Amniotic stem cell (primary cell): Measurements from ENCODE around the gene ATG4B.
"Not testable (repeated sequence)": the region's sequence is repeated elsewhere in the genome, so short reads cannot be mapped to it uniquely, and the experiment has no call there.

Source experiments
- DNase-seq: peaks from one replicate; lab custom pipeline; 2025; lab: John Stamatoyannopoulos, UW

The ATG4B gene

DNA sequence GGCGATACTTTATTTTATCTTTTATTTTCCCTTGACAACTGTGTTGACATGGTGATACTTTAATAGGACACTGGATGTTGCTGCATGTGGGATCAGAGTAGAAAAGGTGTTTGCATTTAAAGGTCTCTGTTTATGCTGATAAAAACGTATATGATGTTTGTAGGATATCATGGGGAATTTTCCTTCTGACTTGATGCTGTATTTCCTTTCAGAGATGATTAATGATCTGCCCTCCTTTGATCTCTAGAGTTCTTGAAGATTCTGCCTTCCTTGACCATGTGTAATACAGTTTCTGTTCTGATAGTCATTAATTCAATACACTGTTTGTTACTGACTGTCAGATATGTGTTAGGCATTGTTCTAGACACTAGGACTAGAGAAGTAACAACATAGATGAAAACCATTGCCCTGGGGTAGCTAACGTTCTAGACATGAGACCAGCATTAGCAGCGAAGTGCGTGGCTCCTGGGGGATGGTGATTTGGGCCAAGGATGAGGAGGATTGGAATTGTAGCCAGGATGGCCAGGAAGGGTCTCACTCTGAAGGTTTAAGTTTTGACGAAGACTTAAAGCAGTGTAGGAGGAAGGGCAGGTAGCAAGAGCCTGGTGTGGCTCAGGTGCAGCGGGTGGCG, 2.8 kb downstream of the ATG4B start:
- no peak for DNase-seq

DNA sequence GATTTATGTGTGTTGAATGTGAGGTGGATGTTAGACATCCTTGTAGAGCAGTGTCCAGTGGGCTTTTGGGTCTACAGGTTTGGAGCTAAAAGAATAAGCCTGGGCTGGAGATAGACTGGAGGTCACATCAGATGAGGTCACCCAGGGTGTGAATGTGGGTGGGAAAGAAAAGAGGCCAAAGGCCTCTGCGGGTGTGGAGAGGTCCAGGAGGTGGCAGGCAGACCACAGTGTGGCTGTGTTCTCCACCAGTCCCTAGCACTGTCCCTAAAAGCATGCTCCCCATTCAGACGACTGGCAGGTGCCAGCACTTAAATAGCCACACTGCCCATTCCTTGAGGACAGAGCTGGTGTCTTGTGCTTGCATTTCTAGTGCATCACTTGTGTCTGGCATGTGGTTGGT, 4.1 kb downstream of the ATG4B start:
- DNase-seq = no peak

DNA sequence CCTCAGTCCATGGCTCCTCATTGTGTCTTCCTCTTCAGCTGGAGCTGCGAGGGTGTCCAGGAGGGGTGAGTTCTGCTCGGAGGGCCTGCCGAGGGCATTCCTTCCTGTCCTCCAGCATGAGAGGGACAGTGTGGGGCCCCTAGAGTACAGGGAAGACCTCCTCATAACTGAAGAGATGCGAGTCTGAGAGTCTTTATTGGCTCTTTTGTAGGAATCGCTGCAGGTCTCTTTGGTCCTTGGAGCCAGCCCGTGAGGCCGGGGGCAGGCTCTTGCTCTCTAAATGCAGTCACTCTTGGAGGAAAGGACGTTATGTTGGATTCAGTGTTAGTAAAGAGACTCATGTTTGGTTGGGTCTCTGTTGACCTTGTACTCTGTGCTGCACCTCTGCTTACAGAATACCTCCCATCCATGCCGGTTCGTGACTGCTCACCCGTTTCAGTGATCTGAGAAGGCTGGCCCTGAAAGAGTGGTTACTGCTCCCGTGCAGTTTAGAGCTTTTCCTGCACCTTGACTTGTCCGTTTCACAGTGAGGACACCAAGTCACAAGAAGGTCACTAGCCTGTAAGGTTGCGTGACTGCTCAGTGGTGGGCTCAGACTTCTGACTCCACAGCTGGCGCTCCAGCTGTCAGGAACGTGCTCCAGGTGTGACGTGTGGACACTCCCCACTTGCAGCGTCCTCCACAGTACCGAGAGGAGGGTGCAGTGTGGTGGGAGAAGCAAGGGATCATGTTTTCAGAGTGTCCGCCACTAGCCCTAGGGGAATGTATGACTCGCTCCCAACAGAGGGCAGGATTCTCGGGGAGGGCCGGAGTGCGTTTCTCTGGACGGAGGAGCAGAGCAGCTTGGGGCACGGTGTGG, 7.8 kb downstream of the ATG4B start:
- DNase-seq = no peak

DNA sequence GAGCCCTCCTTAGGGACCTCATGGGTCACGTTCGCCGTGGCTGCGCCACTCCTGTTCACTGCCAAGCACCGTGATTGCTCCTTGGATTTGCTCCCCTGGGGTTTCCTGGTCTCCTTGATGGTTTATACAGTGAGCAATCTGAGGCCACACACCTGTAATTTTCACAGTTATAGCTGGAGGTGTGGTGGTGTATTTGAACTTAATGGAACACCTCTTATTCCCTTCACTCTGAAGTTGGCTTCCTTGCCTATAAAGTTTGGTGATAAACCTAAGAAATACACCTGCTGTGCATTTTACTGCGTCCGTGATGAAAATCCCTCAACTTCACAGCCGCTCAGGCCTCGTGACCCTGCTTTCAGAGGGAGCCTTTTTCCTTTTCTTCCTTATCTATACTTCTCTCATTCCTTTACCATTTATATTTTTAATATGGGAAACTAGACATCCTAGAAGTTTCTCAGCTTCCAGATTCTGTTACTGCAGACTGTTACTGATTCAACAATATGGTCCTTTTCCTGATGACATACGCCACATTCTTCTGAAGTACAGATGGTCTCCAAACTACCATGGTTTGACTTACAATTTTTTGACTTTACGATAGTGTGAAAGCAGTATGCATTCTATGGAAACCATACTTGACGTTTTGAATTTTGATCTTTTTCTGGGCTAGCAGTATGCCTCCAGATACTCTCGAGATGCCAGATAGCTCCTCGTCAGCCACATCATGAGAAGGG, 8.6 kb downstream of the ATG4B start:
- no peak for DNase-seq

DNA sequence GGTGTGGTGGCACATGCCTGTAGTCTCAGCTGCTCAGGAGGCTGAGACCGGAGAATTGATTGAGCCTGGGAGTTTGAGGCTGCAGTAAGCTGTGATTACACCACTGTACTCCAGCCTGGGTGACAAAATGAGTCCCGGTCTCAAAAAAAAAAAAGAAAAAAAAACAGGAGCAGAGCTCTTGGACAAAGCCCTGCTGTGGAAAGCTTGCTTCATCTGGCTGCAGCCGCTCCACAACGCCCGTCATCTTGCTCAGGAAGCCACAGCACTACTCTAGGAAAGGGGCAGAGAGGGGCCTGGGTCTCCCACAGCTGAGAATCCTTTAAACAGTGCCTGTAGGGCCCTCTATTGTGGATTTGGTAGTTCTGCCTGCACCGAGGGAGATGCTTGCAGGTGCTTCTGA, 11.0 kb downstream of the ATG4B start:
- no peak for DNase-seq

DNA sequence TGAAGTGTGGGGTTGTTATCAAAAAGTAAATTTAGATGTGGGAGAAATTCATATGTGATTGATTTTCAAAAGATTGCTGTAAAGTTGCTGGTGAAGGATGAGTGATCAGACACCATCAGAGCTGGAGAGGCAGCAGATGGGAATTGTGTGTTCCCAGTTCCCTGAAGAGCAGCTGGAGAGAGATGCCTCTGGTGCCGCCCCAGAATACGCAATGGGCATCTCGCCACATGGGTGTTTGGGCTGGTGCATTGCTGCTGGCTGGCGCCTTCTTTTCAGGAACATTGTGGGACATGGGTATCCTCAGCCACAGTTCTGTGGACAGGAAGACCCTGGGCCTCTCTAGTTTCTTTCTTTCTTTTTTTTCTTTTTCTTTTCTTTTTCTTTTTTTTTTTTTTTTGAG, 11.9 kb downstream of the ATG4B start:
- DNase-seq = no peak

DNA sequence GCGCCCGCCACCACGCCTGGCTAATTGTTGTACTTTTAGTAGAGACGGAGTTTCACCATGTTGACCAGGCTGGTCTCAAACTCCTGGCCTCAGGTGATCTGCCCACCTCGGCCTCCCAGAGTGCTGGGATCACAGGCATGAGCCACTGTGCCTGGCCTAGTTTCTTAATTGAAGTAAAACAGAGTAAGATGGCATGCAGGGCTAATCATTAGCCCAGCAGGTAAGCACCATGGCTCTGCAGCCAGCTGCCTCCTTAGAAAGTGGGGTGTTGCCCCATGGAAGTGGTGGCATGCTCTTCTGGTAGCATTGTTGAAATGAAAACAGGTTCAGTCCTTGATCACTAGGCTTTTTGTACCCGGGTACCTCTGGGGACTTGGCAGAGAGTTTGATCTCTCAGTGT, 12.4 kb downstream of the ATG4B start:
- DNase-seq = no peak

DNA sequence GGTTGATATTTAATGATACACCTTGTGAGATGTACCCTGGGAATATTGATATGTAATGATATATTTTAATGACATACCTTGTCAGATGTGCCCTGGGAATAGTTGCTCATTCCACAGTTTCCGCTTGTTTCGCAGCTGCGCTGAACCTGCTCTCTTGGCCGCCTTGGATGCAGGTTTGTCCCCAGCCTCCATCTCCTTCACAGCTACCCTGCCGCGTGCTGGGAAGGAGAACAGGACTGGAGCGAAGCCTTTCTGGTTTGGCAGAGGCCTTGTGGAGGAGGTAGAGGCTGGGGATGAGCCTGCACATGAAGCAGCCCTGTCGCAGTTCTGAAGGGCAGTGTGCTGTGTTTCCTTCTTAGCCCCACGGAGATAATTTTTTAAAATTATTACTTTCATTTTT, 14.6 kb downstream of the ATG4B start:
- DNase-seq = no peak

DNA sequence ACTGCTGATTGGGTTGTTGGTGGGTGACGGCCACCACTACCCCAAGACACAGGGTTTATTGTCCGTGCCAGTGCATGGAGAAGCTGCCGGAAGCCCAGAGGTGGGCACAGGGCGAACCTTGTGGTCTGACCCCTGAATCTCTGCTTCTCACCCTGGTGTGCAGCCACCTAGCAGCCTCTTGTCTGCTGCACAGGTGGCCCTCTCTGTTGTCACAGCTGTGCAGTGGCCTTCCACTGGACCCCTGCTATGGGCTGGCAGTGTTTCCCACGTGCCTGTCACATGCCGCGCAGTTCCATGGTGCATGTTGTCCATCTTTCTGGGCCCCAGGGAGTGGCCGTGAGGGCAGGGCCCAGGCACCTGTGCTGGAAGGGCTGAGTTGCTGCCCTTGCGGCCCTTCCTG, 15.2 kb downstream of the ATG4B start:
- DNase-seq = no peak

DNA sequence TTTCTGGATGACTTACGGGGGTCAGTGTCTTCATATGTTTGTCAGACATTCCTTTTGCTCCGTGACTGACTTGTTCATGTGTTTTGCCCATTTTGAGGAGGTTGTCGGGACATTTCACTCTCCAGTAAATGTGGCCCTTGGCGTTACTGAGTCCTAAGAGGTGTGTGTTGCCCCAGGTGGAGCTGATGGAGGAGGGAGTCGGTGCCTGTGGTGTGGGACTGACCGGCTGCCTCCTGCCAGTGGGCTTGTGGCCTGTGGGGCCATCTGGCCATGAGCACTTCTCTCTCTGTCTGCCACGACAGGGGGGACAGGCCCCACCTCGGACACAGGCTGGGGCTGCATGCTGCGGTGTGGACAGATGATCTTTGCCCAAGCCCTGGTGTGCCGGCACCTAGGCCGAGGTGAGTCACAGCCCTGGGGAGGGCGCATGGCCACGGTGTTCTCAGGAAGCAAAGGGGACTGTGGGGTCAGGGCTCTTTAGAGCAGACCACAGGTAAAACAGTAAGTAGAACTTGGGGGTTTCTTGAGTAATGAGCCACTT, 15.8 kb downstream of the ATG4B start:
- no peak for DNase-seq

DNA sequence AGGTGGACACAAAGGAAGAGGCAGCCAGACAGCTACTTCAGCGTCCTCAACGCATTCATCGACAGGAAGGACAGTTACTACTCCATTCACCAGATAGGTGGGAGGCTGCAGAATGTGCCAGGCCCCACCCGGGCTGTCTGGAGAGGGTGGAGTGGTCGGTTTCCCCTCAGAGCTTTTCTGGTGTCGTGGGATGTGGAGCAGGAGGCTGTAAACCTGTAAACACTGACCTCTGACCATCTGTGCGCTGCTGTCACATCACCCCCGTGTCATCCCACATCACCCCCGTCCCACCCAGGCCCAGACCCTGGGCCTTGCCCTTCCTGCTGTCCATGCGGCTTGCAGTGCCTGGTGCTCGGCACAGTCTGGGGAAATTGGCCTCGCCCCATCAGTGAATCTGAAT, 17.1 kb downstream of the ATG4B start:
- DNase-seq = no peak

DNA sequence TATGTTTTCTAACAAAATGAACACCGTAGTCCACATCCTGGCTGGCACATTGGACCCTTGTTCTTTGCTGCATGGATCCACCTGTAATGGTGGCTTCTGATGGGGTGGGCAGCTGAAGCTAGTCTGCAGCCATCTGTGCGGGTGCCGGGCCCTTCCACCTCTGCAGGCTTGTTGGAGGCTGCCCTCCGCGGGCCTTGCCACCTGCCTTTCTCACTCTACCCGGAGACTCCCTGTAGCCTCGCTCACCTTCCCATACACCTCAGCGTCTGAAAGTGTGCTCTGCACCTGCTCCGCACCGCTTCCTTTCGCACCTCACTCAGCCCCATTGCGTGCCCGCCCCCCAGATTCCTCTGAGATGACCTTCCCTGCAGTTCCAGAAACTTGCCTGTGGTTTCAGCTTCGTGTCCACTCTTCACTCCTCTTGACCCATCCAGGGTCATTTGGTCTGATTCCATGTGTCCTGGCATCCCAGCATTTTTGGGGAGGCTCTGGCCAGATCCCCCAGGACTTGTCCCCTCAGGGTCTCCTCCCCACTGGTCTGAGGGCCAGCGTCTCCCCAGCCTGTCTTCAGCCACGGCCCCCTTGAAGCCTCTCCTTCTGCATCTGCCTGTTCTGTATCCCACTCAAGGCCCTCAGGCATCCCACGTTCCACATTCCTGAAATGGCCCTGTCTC, 18.2 kb downstream of the ATG4B start:
- no peak for DNase-seq

DNA sequence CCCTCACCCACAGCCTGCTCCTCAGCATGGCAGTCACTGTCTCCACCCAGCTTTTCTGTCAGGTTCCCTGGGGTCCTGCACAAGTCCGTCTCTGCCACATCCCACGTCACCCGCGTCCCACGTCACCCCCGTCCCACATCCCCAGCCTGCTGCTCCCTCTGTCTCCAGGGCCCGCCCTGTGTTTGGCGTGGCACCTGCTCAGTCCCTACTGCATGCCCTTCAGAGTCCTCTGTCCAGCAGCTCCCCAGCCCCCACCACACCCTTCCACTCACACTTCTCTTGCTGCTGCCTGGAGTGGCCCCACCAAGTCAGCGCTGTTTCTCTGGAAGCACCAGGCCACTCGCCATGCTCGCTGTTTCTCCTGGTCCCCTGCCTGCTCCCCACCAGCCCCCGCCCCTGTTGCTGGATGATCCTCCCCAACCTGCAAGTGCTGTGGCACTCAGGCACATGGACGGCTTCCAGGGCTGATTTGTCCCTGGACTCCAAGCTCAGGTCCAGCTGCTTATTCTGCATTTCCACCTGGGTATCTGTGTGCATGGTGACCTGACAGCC, 18.8 kb downstream of the ATG4B start:
- no peak for DNase-seq

DNA sequence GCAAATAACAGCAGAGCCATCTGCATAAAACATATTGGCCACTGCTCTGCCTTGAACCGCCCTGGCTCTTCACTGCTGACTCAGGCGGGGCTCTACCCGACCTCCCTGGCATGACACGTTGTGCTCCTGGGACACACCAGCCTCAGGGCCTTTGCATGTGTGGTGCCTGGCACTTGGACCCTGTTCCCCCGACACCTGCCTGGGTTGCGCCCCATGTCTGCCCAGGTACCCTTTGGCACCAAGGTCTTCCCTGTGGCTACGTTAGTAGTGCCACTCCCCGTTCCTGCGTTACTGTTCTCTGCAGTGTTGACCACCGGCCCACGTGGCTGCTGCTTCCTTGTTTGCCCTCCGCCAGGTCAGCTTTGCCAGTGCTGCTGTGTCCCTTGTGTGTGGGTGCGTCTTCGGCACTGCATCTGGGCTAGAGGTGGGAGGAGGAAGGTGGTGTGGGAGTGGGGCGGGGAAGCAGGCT, 20.3 kb downstream of the ATG4B start:
- no peak for DNase-seq

DNA sequence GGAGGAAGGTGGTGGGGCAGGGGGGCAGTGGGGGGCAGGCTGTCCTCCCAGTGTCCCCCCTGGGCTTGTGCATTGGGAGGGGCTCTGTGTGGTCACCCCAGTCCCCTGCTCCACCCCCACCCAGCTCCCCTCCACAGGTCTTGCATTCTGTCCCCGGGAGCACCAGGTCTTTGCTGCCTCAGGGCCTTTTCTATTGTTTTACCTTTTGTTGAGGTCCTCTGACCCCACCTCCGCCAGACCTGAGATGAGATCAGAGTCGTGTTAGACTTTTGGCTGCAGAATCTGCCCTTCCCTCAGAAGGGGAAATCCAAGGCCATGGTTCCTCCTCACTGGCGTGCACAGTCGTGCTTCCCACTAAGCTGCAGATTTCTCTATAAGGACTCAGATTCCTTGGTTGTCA, 20.8 kb downstream of the ATG4B start:
- no peak for DNase-seq

DNA sequence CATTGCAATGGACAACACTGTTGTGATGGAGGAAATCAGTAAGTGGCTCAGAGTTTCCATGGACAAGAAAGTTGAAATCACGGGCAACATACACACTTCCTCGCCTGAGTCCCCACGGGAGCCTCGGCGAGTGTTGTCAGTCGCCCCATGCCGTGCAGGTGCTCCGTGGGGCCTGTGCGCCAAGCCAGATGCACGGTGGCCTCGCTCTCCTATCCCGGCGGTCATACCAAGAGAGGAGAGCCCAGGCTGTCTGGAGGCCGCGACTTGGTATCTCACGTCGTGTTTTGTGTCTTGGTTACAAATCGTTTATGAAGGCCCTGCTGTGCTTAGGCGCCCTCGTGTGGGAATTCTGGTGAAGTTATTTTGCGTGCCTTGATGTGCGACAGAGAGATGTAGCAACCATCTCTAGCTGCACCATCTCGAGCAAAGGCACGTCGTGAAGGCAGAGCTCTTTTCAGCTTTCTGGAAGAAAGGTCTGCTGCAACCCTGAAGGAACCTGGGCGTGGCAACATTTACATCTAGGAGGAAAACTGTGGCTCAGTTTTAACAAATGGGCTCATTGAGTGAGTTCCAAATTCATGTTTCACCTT, 21.8 kb downstream of the ATG4B start:
- no peak for DNase-seq

DNA sequence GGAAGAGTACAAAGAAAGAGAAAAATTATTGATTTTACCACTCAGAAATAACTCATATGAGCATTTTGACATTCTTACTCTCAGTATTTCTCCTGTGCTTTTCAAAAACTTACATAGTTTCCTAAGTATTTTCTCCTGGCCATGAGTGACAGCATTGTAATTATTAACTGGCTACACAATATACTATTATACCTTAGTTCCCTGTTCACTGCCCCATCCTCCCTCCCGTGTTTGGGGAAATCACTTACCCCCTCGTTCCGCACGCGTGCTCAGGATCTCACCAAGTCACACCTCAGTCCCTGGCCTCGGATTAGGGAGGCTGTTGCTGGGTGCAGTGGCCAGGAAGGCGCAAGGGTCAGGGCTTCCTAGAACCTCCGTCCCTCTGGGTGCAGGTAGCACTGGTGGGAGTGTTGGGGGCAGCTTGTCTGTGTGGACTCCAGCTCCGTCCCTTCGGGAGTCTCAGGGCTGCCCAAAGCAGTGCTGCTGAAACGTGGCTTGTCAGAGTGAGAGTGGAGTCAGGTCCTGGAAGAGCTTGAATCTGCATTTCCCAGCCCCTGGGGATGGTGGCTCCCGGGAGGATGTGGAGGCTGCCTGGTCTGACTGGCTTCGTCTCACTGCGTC, 23.2 kb downstream of the ATG4B start:
- no peak for DNase-seq

DNA sequence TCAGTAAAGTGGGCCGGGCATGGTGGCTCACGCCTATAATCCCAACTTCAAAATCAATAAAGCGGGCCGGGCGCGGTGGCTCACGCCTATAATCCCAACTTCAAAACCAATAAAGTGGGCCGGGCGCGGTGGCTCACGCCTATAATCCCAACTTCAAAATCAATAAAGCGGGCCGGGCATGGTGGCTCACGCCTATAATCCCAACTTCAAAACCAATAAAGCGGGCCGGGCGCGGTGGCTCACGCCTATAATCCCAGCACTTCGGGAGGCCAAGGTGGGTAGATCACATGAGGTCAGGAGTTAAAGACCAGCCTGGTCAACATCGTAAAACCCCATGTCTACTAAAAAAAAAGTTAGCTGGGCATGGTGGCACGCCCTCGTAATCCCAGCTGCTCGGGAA, 25.2 kb downstream of the ATG4B start:
- not testable (repeated sequence) for DNase-seq

DNA sequence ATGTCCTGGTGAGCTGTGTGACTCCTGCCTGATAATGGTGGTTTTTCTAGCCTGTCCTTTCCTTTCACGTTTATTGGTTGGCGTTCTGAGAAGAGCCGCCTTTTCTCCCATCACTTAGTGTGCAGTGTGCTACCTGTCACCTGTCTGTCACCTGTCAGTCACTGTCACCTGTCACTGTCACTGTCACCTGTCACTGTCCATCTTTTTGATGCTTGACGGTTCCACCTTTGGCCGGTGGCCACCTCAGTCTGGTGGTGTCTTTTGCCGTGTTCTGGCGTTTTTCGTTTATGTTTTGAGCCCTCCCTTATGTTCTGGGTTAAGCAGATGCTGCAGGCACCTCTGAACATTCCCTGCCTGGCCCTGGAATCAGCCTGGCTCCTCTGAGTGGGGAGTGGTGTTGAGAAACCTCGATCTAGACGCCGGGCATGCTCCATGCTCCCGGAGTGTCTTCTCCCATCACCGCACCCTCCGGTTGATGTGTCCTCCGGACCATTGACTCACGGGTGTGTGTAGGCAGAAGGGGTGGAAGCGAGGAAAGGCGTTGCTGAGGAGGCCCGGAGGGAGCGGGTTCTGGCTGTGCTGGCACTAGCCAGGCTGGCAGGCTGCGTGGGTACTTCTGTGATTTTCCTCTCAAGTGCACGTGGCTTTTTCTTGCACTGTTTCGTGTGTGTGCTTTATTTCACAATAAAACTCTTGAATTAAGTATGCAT, 28.4 kb downstream of the ATG4B start:
- no peak for DNase-seq
